Measurements from ENCODE around the gene SLC28A3.
"Not testable (repeated sequence)": the region's sequence is repeated elsewhere in the genome, so short reads cannot be mapped to it uniquely, and the experiment has no call there.

SLC28A3 gene
- long read RNA-seq, donor 1, result 0 reads
- long read RNA-seq, donor 2, result 0 reads
- long read RNA-seq, donor 3, result 0 reads
- long read RNA-seq, donor 4, result 0 reads
- long read RNA-seq, donor 5, result 0 reads
- long read RNA-seq, donor 6, result 0 reads
- long read RNA-seq, donor 7, result 0 reads
- long read RNA-seq, donor 8, result 0 reads

DNA sequence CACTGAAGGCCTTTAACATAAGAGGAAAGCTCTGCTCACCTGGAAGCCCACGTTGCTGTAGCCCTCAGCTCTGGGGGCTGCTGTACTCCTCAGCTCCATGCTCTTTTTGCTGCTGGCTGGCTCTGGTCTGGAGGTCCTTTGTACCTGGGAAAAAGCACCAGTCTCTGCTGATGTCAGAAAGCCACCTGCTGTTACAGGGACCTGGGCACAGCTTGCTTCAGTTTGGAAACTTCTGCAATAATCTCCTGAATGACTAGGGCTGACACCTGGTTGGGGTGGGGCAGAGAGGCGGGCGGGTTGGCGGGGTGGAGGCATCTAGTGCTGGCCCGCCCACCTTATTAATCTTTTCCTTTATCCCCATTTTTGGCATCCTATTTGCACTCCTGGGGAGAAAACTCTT is at the start of gene SLC28A3:
TSS of gene SLC28A3 (minus strand) at position 224 of the 400 bp plus-strand sequence. CDS start at position 99, 125 bp downstream.
- no peak for DNase-seq

DNA sequence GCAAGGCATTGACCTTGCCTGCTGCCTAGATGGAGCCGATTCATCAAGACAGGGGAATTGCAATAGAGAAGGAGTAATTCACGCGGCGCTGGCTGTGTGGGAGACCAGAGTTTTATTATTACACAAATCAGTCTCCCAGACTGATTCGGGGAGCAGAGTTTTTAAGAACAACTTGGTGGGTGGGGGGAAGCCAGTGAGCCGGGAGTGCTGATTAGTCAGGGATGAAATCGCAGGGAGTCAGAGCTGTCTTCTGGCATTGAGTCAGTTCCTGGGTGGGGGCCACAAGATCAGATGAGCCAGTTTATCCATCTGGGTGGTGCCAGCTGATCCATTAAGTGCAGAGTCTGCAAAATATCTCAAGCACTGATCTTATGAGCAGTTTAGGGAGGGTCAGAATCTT is 49.7 kb upstream of the SLC28A3 start:
- DNase-seq, result not testable (repeated sequence)

DNA sequence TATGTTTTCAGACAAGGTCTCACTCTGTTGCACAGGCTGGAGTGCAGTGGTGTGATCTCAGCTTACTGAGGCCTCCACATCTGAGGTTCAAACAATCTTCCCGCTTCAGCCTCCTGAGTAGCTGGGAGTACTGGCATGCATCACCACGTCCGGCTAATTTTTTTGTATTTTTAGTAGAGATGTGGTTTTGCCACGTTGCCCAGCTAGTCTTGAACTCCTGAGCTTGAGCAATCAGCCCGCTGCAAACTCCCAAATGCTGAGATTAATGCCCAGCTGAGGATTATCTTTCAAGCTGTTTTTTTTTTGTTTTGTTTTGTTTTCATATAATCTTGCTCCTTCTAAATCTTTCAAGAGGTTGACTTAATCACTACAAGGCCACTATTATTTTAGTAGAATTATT is 47.3 kb upstream of the SLC28A3 start:
- no peak for DNase-seq

GRCh38 chr9:84386753-84387152 is 46.2 kb upstream of the SLC28A3 start:
- no peak for DNase-seq

GRCh38 chr9:84385386-84386040 is 45.0 kb upstream of the SLC28A3 start:
- no peak for DNase-seq

DNA sequence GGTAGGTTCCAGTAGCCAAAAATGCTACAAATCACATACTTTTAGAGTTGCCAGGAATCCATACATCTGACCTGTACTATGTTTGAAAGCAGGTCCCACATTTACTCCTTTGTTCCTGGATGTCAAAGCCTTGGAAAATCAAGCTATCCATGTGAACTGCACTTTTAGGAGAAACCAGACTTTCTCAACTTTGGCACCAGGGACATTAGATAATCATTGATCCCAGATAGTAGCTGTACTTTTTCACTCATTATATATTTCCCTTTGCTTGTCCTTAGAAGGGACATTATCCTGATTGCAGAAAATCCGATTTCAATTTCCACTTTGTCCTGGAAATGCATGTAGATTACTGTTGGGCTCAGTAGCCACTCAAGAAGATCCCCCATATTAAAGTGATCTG is 44.1 kb upstream of the SLC28A3 start:
- no peak for DNase-seq

DNA sequence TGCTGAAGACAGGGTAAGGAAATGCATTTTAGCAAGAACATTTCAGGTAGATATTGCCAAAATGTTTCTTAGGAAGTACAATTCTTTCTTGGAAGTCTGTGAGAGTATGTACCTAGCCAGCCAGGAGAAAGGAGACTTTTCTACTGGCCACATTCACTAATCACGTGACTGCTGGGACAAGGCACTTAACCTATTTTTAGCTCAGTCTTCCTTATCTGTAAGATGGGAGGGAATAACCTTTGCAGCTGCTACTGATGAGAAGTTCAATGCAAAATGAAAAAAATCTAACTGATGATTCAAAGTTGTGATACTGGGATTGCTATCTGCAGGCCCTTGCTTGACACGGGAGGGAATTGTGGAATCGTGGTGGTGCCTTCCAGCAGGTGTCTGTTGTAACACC is 42.6 kb upstream of the SLC28A3 start:
- DNase-seq, result no peak

DNA sequence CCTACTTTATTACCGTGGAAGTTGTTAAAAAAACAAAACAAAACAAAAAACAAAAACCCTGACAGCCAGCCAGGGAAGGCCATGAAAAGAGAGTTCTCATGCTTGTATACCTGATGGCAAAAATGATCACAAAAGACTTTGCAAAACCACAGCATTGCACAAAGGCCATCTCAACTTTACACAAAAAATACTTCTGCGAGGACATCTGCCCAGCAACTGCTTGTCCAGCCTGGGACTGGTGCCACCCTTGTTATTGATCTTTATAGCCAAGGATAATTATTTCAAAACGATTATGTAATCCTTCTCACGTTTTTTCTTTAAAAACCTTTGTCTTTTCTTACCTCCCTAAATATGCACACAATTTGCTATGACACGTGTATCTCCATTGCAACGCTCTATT is 42.2 kb upstream of the SLC28A3 start:
- DNase-seq, result no peak

GRCh38 chr9:84381508-84381907 is 41.0 kb upstream of the SLC28A3 start:
- no peak for DNase-seq

- DNase-seq, result no peak
These were observed 39.2 kb upstream of the SLC28A3 start for GRCh38 chr9:84379740-84380139.

- DNase-seq, result no peak
These were observed 35.4 kb upstream of the SLC28A3 start for GRCh38 chr9:84375954-84376353.

- DNase-seq, result no peak
These were observed 34.0 kb upstream of the SLC28A3 start for GRCh38 chr9:84374516-84374915.

DNA sequence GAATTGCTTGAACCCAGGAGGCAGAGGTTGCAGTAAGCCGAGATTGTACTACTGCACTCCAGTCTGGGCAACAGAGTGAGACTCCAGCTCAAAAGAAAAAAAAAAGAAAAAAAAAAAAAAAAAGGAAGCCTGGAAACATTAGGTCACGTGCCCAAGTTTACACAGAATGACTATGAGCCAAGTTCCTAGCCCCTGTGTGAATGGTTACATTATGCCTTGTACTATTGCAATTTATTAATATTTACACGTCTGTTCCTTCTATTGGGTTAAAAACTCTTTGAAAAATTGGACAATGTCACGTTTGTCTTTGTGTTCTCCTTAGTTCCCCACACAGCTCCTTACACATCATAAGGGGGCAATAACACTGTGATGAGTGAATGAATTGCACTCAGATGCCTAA is 33.5 kb upstream of the SLC28A3 start:
- no peak for DNase-seq

DNA sequence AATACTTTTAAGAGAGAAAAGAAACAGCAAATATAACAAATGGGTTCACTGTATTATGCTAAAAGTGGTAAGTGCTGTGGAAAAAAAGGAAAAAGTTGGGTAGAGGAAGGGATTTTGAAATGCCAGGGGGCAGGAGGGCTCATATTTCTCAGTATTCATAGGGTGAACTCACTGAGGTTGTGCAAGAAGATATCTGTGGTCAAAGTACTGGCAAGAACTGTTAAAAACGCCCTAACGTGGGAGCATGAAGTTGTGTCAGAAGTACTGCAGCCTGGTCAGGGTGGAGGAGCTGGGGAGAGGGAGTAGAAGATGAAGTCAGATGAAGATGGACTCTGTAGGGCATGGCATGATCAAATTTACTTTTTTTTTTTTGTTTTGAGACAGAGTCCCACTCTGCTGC is 31.2 kb upstream of the SLC28A3 start:
- no peak for DNase-seq

GRCh38 chr9:84368601-84369000 is 28.0 kb upstream of the SLC28A3 start:
- DNase-seq, result no peak

DNA sequence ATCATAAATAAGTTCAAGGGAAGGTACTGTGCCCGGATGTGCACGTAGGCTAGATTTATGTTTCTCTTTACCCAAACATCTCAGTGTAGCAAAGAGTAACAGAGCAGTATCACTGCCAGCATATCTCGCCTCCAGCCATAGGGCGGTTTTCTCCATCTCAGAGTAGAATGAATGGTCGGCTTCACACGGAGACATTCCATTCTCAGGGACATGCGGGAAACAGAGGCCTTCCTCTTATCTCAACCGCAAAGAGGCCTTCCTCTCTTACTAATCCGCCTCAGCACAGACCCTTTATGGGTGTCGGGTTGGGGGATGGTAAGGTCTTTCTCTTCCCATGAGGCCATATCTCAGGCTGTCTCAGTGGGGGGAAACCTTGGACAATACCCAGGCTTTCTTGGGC is 27.2 kb upstream of the SLC28A3 start:
- not testable (repeated sequence) for DNase-seq

DNA sequence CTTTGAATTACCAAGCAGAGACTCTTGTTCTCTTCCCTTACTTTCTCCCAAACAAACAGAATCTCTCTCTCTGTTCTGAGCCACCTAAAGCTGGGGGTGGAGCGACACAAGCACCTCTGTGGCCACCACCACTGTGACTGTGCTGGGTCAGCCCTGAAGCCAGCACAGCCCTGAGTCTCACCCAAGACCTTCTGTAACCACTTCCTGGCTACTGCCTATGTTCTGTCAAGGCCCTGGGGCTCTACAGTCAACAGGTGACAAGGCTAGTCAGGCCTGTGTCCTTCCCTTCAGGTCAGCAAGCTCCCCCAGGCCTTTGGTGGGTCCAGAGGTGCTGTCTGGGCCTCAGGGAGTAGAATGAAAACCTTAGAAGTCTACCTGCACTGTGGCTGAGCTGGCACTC is 26.1 kb upstream of the SLC28A3 start:
- DNase-seq, result no peak

GRCh38 chr9:84364894-84365490 is 24.4 kb upstream of the SLC28A3 start:
- not testable (repeated sequence) for DNase-seq

DNA sequence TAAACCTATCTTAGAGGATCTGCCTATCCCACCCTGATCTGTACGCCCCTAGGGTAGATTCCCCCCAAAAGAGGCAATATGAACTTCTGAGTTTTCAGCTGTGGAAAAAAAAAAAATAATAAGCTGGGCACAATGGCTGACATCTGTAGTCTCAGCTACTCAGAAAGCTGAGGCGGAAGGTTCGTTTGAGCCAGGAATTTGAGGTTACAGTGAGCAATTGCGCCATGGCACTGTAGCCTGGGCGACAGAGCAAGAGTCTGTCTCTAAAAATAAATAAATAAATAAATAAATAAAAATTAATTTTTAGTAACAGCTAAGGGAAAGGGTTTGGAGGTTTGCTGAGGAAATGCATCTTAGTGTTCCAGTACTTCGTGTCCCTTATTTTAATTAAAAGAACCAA is 21.1 kb upstream of the SLC28A3 start:
- no peak for DNase-seq

- no peak for DNase-seq
These were observed 16.7 kb upstream of the SLC28A3 start for GRCh38 chr9:84357275-84357674.

- no peak for DNase-seq
These were observed 13.5 kb upstream of the SLC28A3 start for GRCh38 chr9:84354035-84354434.

- no peak for DNase-seq
These were observed 9.1 kb upstream of the SLC28A3 start for GRCh38 chr9:84349671-84350070.

DNA sequence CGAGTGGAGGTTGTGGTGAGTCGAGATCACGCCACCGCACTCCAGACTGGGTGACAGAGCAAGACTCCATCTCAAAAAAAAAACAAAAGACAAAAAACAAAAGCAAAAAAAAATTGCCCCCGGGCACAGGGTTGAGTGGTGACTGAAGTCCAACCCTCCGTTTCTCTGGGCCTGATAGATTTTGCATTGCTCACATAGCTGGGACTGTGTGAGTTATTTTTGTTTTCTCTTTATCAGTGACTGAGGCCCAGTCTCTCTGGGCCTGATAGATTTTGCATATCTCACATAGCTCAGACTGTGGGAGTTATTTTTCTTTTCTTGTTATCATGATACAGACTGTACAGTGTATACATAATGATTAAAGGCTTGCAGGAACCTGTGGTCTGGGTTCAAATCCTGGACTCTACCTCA is 2.6 kb upstream of the SLC28A3 start:
- DNase-seq, result no peak

GRCh38 chr9:84339962-84340361 is 596 bp downstream of the SLC28A3 start:
- no peak for DNase-seq
